HEK293 (cell line): Measurements from ENCODE around the gene CFAP53.

ENCODE experiments used
- GLI4 ChIP-seq: fragments of 450-650 bp; formaldehyde crosslinking; IDR thresholded peaks from 2 replicates; pipeline ENCODE4 v1.5.1; 2016; ENCODE audit warnings: missing biosample characterization, missing genetic modification characterization
- GLIS2 ChIP-seq: fragments of 450-650 bp; formaldehyde crosslinking; IDR thresholded peaks from 2 replicates; pipeline ENCODE4 v1.5.1; 2016; ENCODE audit warnings: missing biosample characterization, missing genetic modification characterization
- IKZF3 ChIP-seq: fragments of 450-650 bp; IDR thresholded peaks from 2 replicates; pipeline ENCODE4 v1.5.0; 2018; ENCODE audit warnings: missing biosample characterization, mild to moderate bottlenecking, missing genetic modification characterization, moderate library complexity
- KLF16 ChIP-seq: fragments of 450-650 bp; formaldehyde crosslinking; IDR thresholded peaks from 2 replicates; pipeline ENCODE4 v1.5.1; 2017; ENCODE audit warnings: missing biosample characterization, missing genetic modification characterization
- MYNN ChIP-seq: fragments of 450-650 bp; formaldehyde crosslinking; IDR thresholded peaks from 2 replicates; pipeline ENCODE4 v1.5.1; 2016; ENCODE audit warnings: missing biosample characterization, missing genetic modification characterization, borderline replicate concordance
- OSR2 ChIP-seq: fragments of 450-650 bp; formaldehyde crosslinking; IDR thresholded peaks from 2 replicates; pipeline ENCODE4 v1.5.1; 2016; ENCODE audit warnings: missing biosample characterization, missing genetic modification characterization
- YY2 ChIP-seq: fragments of 450-650 bp; formaldehyde crosslinking; IDR thresholded peaks from 2 replicates; pipeline ENCODE4 v1.5.1; 2016; ENCODE audit warnings: missing biosample characterization, missing genetic modification characterization
- ZBTB20 ChIP-seq: fragments of 450-650 bp; formaldehyde crosslinking; IDR thresholded peaks from 2 replicates; pipeline ENCODE4 v1.5.1; 2016; ENCODE audit warnings: missing biosample characterization, missing genetic modification characterization
- ZFHX2 ChIP-seq: fragments of 450-650 bp; formaldehyde crosslinking; conservative IDR thresholded peaks from 2 replicates; pipeline ENCODE4 v1.5.1; 2016; ENCODE audit warnings: missing biosample characterization, missing genetic modification characterization
- ZNF155 ChIP-seq: fragments of 450-650 bp; formaldehyde crosslinking; IDR thresholded peaks from 2 replicates; pipeline ENCODE4 v1.5.1; 2016; ENCODE audit warnings: missing biosample characterization, missing genetic modification characterization
- ZNF169 ChIP-seq: fragments of 450-650 bp; formaldehyde crosslinking; IDR thresholded peaks from 2 replicates; pipeline ENCODE4 v1.5.1; 2016; ENCODE audit warnings: missing biosample characterization, missing genetic modification characterization
- ZNF292 ChIP-seq: fragments of 450-650 bp; formaldehyde crosslinking; IDR thresholded peaks from 2 replicates; pipeline ENCODE4 v1.5.1; 2016; ENCODE audit warnings: low read depth, missing biosample characterization, missing genetic modification characterization, borderline replicate concordance
- ZNF514 ChIP-seq: fragments of 450-650 bp; formaldehyde crosslinking; IDR thresholded peaks from 2 replicates; pipeline ENCODE4 v1.5.1; 2016; ENCODE audit warnings: missing biosample characterization, missing genetic modification characterization
- ZNF585B ChIP-seq: fragments of 450-650 bp; formaldehyde crosslinking; IDR thresholded peaks from 2 replicates; pipeline ENCODE4 v1.5.1; 2016; ENCODE audit warnings: missing biosample characterization, missing genetic modification characterization
- ZNF768 ChIP-seq: fragments of 450-650 bp; formaldehyde crosslinking; IDR thresholded peaks from 2 replicates; pipeline ENCODE4 v1.5.1; 2018; ENCODE audit warnings: missing biosample characterization, mild to moderate bottlenecking, missing genetic modification characterization
- ZSCAN23 ChIP-seq: fragments of 450-650 bp; formaldehyde crosslinking; IDR thresholded peaks from 2 replicates; pipeline ENCODE4 v1.5.1; 2016; ENCODE audit warnings: missing biosample characterization, missing genetic modification characterization
- TF ChIP-seq, protein P1 (sequence below): fragments of 450-650 bp; formaldehyde crosslinking; IDR thresholded peaks from 2 replicates; pipeline ENCODE4 v1.5.1; 2016; ENCODE audit warnings: missing biosample characterization, missing genetic modification characterization, borderline replicate concordance
- TF ChIP-seq, protein P2 (sequence below): fragments of 450-650 bp; formaldehyde crosslinking; IDR thresholded peaks from 2 replicates; pipeline ENCODE4 v1.5.1; 2016; ENCODE audit warnings: missing biosample characterization, missing genetic modification characterization, borderline replicate concordance
- TF ChIP-seq, protein P3 (sequence below): fragments of 450-650 bp; formaldehyde crosslinking; IDR thresholded peaks from 2 replicates; pipeline ENCODE4 v1.5.1; 2016; ENCODE audit warnings: missing biosample characterization, missing genetic modification characterization
- TF ChIP-seq, protein P4 (sequence below): fragments of 450-650 bp; formaldehyde crosslinking; IDR thresholded peaks from 2 replicates; pipeline ENCODE4 v1.5.1; 2016; ENCODE audit warnings: missing biosample characterization, missing genetic modification characterization, borderline replicate concordance
- TF ChIP-seq, protein P5 (sequence below): fragments of 450-650 bp; formaldehyde crosslinking; IDR thresholded peaks from 2 replicates; pipeline ENCODE4 v1.5.1; 2016; ENCODE audit warnings: missing biosample characterization, missing genetic modification characterization
- TF ChIP-seq, protein P6 (sequence below): fragments of 450-650 bp; formaldehyde crosslinking; IDR thresholded peaks from 2 replicates; pipeline ENCODE4 v1.5.1; 2017; ENCODE audit warnings: missing biosample characterization, missing genetic modification characterization

Gene CFAP53

DNA sequence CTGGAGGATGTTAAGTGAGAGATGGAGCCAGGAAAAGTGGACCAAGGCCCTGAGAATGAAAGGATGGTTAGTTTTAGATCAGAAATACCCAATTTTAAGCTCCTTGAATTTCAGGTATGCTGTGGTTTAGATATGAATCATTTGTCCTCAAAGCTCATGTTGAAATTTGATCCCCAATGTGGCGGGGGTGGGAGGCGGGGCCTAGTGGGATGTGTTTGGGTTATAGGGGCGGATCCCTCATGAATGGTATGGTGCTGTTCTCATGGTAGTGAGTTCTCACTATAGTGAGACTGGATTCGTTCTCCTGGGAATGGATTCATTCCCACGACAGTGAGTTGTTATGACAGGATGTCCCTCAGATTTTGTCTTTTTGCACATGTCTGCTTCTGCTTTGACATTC, 82.7 kb downstream of the CFAP53 start (continued):
- TF ChIP-seq, protein P1, sequence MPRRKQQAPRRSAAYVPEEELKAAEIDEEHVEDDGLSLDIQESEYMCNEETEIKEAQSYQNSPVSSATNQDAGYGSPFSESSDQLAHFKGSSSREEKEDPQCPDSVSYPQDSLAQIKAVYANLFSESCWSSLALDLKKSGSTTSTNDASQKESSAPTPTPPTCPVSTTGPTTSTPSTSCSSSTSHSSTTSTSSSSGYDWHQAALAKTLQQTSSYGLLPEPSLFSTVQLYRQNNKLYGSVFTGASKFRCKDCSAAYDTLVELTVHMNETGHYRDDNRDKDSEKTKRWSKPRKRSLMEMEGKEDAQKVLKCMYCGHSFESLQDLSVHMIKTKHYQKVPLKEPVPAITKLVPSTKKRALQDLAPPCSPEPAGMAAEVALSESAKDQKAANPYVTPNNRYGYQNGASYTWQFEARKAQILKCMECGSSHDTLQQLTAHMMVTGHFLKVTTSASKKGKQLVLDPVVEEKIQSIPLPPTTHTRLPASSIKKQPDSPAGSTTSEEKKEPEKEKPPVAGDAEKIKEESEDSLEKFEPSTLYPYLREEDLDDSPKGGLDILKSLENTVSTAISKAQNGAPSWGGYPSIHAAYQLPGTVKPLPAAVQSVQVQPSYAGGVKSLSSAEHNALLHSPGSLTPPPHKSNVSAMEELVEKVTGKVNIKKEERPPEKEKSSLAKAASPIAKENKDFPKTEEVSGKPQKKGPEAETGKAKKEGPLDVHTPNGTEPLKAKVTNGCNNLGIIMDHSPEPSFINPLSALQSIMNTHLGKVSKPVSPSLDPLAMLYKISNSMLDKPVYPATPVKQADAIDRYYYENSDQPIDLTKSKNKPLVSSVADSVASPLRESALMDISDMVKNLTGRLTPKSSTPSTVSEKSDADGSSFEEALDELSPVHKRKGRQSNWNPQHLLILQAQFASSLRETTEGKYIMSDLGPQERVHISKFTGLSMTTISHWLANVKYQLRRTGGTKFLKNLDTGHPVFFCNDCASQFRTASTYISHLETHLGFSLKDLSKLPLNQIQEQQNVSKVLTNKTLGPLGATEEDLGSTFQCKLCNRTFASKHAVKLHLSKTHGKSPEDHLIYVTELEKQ (tag by site-specific recombination) = no peak
- TF ChIP-seq GLI4 (tag by site-specific recombination) (no peak), ZSCAN23 (no peak), ZNF292 (tag by site-specific recombination) (no peak), OSR2 (tag by site-specific recombination) (no peak), ZBTB20 (tag by site-specific recombination) (no peak), ZNF169 (tag by site-specific recombination) (no peak), GLIS2 (no peak), KLF16 (tag by site-specific recombination) (no peak), MYNN (tag by site-specific recombination) (no peak), ZNF585B (tag by site-specific recombination) (no peak), ZNF768 (tag by site-specific recombination) (no peak), YY2 (tag by site-specific recombination) (no peak), IKZF3 (tag by site-specific recombination) (no peak), ZNF155 (tag by site-specific recombination) (no peak), ZFHX2 (tag by site-specific recombination) (peak; percentile 67), ZNF514 (tag by site-specific recombination) (no peak)
- TF ChIP-seq, protein P2, sequence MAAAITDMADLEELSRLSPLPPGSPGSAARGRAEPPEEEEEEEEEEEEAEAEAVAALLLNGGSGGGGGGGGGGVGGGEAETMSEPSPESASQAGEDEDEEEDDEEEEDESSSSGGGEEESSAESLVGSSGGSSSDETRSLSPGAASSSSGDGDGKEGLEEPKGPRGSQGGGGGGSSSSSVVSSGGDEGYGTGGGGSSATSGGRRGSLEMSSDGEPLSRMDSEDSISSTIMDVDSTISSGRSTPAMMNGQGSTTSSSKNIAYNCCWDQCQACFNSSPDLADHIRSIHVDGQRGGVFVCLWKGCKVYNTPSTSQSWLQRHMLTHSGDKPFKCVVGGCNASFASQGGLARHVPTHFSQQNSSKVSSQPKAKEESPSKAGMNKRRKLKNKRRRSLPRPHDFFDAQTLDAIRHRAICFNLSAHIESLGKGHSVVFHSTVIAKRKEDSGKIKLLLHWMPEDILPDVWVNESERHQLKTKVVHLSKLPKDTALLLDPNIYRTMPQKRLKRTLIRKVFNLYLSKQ (tag by site-specific recombination) = no peak
- TF ChIP-seq, protein P3, sequence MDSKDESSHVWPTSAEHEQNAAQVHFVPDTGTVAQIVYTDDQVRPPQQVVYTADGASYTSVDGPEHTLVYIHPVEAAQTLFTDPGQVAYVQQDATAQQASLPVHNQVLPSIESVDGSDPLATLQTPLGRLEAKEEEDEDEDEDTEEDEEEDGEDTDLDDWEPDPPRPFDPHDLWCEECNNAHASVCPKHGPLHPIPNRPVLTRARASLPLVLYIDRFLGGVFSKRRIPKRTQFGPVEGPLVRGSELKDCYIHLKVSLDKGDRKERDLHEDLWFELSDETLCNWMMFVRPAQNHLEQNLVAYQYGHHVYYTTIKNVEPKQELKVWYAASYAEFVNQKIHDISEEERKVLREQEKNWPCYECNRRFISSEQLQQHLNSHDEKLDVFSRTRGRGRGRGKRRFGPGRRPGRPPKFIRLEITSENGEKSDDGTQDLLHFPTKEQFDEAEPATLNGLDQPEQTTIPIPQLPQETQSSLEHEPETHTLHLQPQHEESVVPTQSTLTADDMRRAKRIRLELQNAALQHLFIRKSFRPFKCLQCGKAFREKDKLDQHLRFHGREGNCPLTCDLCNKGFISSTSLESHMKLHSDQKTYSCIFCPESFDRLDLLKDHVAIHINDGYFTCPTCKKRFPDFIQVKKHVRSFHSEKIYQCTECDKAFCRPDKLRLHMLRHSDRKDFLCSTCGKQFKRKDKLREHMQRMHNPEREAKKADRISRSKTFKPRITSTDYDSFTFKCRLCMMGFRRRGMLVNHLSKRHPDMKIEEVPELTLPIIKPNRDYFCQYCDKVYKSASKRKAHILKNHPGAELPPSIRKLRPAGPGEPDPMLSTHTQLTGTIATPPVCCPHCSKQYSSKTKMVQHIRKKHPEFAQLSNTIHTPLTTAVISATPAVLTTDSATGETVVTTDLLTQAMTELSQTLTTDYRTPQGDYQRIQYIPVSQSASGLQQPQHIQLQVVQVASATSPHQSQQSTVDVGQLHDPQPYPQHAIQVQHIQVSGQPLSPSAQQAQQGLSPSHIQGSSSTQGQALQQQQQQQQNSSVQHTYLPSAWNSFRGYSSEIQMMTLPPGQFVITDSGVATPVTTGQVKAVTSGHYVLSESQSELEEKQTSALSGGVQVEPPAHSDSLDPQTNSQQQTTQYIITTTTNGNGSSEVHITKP (tag by site-specific recombination) = peak; percentile 52; the same call in 1 of the 2 replicates
- TF ChIP-seq, protein P4, sequence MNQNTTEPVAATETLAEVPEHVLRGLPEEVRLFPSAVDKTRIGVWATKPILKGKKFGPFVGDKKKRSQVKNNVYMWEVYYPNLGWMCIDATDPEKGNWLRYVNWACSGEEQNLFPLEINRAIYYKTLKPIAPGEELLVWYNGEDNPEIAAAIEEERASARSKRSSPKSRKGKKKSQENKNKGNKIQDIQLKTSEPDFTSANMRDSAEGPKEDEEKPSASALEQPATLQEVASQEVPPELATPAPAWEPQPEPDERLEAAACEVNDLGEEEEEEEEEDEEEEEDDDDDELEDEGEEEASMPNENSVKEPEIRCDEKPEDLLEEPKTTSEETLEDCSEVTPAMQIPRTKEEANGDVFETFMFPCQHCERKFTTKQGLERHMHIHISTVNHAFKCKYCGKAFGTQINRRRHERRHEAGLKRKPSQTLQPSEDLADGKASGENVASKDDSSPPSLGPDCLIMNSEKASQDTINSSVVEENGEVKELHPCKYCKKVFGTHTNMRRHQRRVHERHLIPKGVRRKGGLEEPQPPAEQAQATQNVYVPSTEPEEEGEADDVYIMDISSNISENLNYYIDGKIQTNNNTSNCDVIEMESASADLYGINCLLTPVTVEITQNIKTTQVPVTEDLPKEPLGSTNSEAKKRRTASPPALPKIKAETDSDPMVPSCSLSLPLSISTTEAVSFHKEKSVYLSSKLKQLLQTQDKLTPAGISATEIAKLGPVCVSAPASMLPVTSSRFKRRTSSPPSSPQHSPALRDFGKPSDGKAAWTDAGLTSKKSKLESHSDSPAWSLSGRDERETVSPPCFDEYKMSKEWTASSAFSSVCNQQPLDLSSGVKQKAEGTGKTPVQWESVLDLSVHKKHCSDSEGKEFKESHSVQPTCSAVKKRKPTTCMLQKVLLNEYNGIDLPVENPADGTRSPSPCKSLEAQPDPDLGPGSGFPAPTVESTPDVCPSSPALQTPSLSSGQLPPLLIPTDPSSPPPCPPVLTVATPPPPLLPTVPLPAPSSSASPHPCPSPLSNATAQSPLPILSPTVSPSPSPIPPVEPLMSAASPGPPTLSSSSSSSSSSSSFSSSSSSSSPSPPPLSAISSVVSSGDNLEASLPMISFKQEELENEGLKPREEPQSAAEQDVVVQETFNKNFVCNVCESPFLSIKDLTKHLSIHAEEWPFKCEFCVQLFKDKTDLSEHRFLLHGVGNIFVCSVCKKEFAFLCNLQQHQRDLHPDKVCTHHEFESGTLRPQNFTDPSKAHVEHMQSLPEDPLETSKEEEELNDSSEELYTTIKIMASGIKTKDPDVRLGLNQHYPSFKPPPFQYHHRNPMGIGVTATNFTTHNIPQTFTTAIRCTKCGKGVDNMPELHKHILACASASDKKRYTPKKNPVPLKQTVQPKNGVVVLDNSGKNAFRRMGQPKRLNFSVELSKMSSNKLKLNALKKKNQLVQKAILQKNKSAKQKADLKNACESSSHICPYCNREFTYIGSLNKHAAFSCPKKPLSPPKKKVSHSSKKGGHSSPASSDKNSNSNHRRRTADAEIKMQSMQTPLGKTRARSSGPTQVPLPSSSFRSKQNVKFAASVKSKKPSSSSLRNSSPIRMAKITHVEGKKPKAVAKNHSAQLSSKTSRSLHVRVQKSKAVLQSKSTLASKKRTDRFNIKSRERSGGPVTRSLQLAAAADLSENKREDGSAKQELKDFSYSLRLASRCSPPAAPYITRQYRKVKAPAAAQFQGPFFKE = no peak
- TF ChIP-seq, protein P5, sequence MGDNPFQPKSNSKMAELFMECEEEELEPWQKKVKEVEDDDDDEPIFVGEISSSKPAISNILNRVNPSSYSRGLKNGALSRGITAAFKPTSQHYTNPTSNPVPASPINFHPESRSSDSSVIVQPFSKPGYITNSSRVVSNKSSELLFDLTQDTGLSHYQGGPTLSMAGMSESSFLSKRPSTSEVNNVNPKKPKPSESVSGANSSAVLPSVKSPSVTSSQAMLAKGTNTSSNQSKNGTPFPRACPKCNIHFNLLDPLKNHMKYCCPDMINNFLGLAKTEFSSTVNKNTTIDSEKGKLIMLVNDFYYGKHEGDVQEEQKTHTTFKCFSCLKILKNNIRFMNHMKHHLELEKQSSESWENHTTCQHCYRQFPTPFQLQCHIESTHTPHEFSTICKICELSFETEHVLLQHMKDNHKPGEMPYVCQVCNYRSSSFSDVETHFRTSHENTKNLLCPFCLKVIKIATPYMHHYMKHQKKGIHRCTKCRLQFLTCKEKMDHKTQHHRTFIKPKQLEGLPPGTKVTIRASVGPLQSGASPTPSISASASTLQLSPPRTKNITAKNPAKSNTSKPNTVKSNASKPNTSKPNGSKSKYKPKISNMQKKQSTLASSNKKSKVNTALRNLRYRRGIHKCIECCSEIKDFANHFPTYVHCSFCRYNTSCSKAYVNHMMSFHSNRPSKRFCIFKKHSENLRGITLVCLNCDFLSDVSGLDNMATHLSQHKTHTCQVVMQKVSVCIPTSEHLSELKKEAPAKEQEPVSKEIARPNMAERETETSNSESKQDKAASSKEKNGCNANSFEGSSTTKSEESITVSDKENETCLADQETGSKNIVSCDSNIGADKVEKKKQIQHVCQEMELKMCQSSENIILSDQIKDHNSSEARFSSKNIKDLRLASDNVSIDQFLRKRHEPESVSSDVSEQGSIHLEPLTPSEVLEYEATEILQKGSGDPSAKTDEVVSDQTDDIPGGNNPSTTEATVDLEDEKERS = no peak
- TF ChIP-seq, protein P6, sequence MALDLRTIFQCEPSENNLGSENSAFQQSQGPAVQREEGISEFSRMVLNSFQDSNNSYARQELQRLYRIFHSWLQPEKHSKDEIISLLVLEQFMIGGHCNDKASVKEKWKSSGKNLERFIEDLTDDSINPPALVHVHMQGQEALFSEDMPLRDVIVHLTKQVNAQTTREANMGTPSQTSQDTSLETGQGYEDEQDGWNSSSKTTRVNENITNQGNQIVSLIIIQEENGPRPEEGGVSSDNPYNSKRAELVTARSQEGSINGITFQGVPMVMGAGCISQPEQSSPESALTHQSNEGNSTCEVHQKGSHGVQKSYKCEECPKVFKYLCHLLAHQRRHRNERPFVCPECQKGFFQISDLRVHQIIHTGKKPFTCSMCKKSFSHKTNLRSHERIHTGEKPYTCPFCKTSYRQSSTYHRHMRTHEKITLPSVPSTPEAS = no peak
